ENCODE data around the gene MGAT2. TPM values are rescaled to one million over a fixed set of nuclear protein-coding genes. Genes with fewer than 3 reads are reported as not detected.

MGAT2 gene
- total and polyA plus RNA-seq, 2 of the 4 experiments (the other 2 are of a cell fraction) = 36.6 to 67.6 TPM

GRCh38 chr14:49581209-49582112 lies 39.1 kb upstream of the MGAT2 start:
- Histone ChIP-seq H2AFZ (replicated peaks; ENCODE audit: low read length, poor library complexity) (no peak overlapping the region), H3K14ac (replicated peaks; ENCODE audit: low read depth, low read length) (no peak overlapping the region), H4K91ac (ENCODE audit: insufficient read depth, low read depth, low read length) (no peak overlapping the region), H3K27ac (ENCODE audit: insufficient read depth, low read length) (no peak overlapping the region), H4K8ac (ENCODE audit: low read depth in 2 of 2, low read length in 2 of 2) (no peak overlapping the region), H3K4me1 (ENCODE audit: control insufficient read depth, insufficient read depth, low read length) (peaks cover 6% of the 10 kb centered on the region), H3K4ac (ENCODE audit: low read depth, low read length) (no peak overlapping the region), H2BK15ac (ENCODE audit: low read depth, low read length) (no peak overlapping the region), H2AK9ac (replicated peaks; ENCODE audit: low read depth, low read length, poor library complexity) (no peak overlapping the region), H3K56ac (ENCODE audit: extremely low read depth, insufficient read depth, low read length) (no peak overlapping the region), H2BK120ac (ENCODE audit: low read depth, low read length) (no peak overlapping the region), H3K4me3 (ENCODE audit: insufficient read depth, low read depth, low read length) (no peak overlapping the region), H3K23ac (ENCODE audit: low read depth, low read length) (no peak overlapping the region), H3K18ac (ENCODE audit: low read depth, low read length) (no peak overlapping the region), H3K9me3 (ENCODE audit: control insufficient read depth, insufficient read depth, low read length) (no peaks in the 10 kb centered on the region), H2BK20ac (ENCODE audit: low read depth, low read length) (no peak overlapping the region), H4K5ac (ENCODE audit: low read depth, low read length) (no peak overlapping the region), H3K9ac (ENCODE audit: low read depth, low read length) (no peak overlapping the region), H3K9me1 (ENCODE audit: insufficient read depth, low read length) (peaks cover 17% of the 10 kb centered on the region), H2BK5ac (ENCODE audit: low read depth, low read length, poor library complexity, severe bottlenecking) (no peak overlapping the region), H3K79me1 (ENCODE audit: low read depth in 1 of 2, low read length in 2 of 2) (peaks cover 25 to 71% of the 10 kb centered on the region in 2 experiments), H3K4me2 (ENCODE audit: low read depth, low read length) (no peak overlapping the region), H2AK5ac (ENCODE audit: low read depth, low read length) (no peak overlapping the region), H3K27me3 (ENCODE audit: control insufficient read depth, insufficient read depth, low read length) (no peaks in the 10 kb centered on the region), H4K20me1 (ENCODE audit: insufficient read depth, low read length) (peaks cover 64% of the 10 kb centered on the region), H3K36me3 (ENCODE audit: control insufficient read depth, insufficient read depth, low read length) (peaks cover 26% of the 10 kb centered on the region)
- TF ChIP-seq NFE2L2 (IDR thresholded peaks at IDR 0.05; ENCODE audit: low read depth, low read length) (no peak), CEBPB (IDR thresholded peaks at IDR 0.05; ENCODE audit: low read depth, low read length) (no peak), RFX5 (IDR thresholded peaks at IDR 0.05; ENCODE audit: low read depth, low read length) (no peak), FOS (IDR thresholded peaks at IDR 0.05; ENCODE audit: low read depth, low read length) (no peak)
- ChIA-PET CTCF (no interaction called here), POLR2A (ENCODE audit: unreplicated experiment) (interaction anchor here (0.6 kb wide), 1 partner anchor 1756 kb away, joined by 3 read pairs; no protein-coding TSS in a partner anchor)
- DNase-seq = no peak
- dilution Hi-C loops (cut with HindIII; ENCODE audit: low sequenced_read_pairs, unreplicated experiment) = no loop called here
- no peak for ATAC-seq (ENCODE audit: low read depth)
- in situ Hi-C loops (cut with MboI; ENCODE audit: low sequenced_read_pairs) = no loop called here
- no TSS peak for BruUV-seq (replicated peaks)
- intact Hi-C loops (cut with micrococcal nuclease) = no loop called here
- WGBS, 2 experiments (ENCODE audit: extremely low coverage in 2 of 2, insufficient read length in 1 of 2) = 100% methylated on average over 2 of the region's 9 CpGs; no CpG with 5 or more reads in 1 of the 2 experiments

Measured in IMR-90 (cell line).